Measurements from ENCODE around the gene FADS3.

The FADS3 gene

GRCh38 chr11:61899146-61899841 is 7.9 kb upstream of the FADS3 start:
- H3K4me3 ChIP-seq (ENCODE audit: low read depth, low read length): no peak overlapping the region
- TF ChIP-seq CTCF (IDR thresholded peaks at IDR 0.05; ENCODE audit: control insufficient read depth, extremely low read depth, insufficient read depth): peak; percentile 99
- DNase-seq (ENCODE audit: low read depth): no peak

- no peak overlapping the region for H3K4me3 ChIP-seq (ENCODE audit: low read depth, low read length)
- no peak for DNase-seq (ENCODE audit: low read depth)
- no peak for TF ChIP-seq CTCF (IDR thresholded peaks at IDR 0.05; ENCODE audit: control insufficient read depth, extremely low read depth, insufficient read depth)
Measured at GRCh38 chr11:61898247-61898582, 6.9 kb upstream of the FADS3 start.

GRCh38 chr11:61897387-61898246 is 6.3 kb upstream of the FADS3 start:
- DNase-seq (ENCODE audit: low read depth): no peak

GRCh38 chr11:61896665-61897386 is 5.5 kb upstream of the FADS3 start:
- no peak for TF ChIP-seq CTCF (IDR thresholded peaks at IDR 0.05; ENCODE audit: control insufficient read depth, extremely low read depth, insufficient read depth)
- no peak overlapping the region for H3K4me3 ChIP-seq (ENCODE audit: low read depth, low read length)
- DNase-seq (ENCODE audit: low read depth): no peak

More at GRCh38 chr11:61897387-61898246, 6.3 kb upstream of the FADS3 start:
- no peak overlapping the region for H3K4me3 ChIP-seq (ENCODE audit: low read depth, low read length)
- peak; percentile 90 for TF ChIP-seq CTCF (IDR thresholded peaks at IDR 0.05; ENCODE audit: control insufficient read depth, extremely low read depth, insufficient read depth)

GRCh38 chr11:61895718-61896059 is 4.3 kb upstream of the FADS3 start:
- DNase-seq (ENCODE audit: low read depth): no peak
- no peak for TF ChIP-seq CTCF (IDR thresholded peaks at IDR 0.05; ENCODE audit: control insufficient read depth, extremely low read depth, insufficient read depth)
- H3K4me3 ChIP-seq (ENCODE audit: low read depth, low read length): no peak overlapping the region

GRCh38 chr11:61895046-61895717 is 3.8 kb upstream of the FADS3 start:
- TF ChIP-seq CTCF (IDR thresholded peaks at IDR 0.05; ENCODE audit: control insufficient read depth, extremely low read depth, insufficient read depth): no peak
- DNase-seq (ENCODE audit: low read depth): no peak
- H3K4me3 ChIP-seq (ENCODE audit: low read depth, low read length): no peak overlapping the region
